Measurements from ENCODE around the gene ERC1. TPM values are rescaled to one million over a fixed set of nuclear protein-coding genes. Genes with fewer than 3 reads are reported as not detected.
A peak's percentile ranks its signal among the peaks of the same experiment; 100 is the strongest.

The ERC1 gene
- total RNA-seq, 1 experiment from 2014 or later = 12.3 TPM

DNA sequence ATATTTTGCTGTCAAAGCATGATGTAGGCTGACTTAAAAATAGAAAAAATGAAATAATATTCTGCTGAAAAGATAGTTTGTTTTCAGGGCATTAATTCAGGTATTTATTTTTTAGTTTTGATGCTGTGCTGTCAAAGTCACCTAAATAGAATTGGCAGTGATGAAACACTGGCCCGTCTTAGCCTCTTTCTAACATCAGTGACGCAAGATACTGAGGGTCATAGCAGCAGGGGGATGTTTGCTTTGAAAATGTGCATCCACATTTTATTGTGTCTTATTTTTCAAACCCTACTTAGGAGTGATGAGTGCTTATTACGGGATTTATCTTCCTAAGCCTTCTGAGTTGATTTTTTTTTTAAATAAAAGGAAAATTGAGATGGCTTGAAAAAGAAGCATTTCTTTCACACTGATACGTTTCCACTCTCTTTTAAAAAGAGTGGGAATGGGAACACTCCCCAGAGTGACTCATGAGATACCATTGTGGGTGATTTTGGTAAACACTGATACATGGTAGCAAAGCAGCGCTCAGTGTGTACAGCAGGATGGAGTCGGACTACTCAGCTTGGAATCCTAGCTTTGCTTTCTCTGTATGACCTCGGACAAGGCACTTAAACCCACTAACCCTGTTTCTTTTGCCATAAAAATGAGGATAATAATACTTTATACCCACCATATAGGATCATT is 290.8 kb downstream of the ERC1 start:
- Histone ChIP-seq H3K4me3 (ENCODE audit: low read length) (no peak overlapping the region), H3K4me2 (ENCODE audit: low read length) (peak overlapping the region; percentile 41), H4K20me1 (ENCODE audit: low read length) (no peaks in the 10 kb centered on the region), H3K27ac (ENCODE audit: low read length) (no peak overlapping the region), H3K36me3 (ENCODE audit: low read depth, low read length) (no peaks in the 10 kb centered on the region), H3K9me3 (ENCODE audit: low read length) (no peaks in the 10 kb centered on the region), H3F3A (ENCODE audit: low read length, unreplicated experiment) (no peaks in the 10 kb centered on the region), H3K9me2 (replicated peaks; ENCODE audit: low read length) (no peaks in the 10 kb centered on the region), H3K9ac (ENCODE audit: low read length) (no peak overlapping the region), H2AFZ (ENCODE audit: low read length) (no peak overlapping the region), H3K79me2 (ENCODE audit: low read length) (no peaks in the 10 kb centered on the region), H3K4me1 (ENCODE audit: insufficient read depth, low read length) (peaks cover 10% of the 10 kb centered on the region), H3K27me3 (ENCODE audit: low read length) (no peaks in the 10 kb centered on the region)
- BruUV-seq (replicated peaks) = no TSS peak
- POLR2A ChIA-PET (ENCODE audit: unreplicated experiment) = no interaction called here
- CTCF ChIA-PET = no interaction called here
- peak; percentile 64 for DNase-seq
- intact Hi-C loops (cut with micrococcal nuclease) = loop anchor here (5.0 kb wide), 1 partner anchor 300 kb away; no protein-coding TSS in a partner anchor
- TF ChIP-seq EZH2phosphoT487 (IDR thresholded peaks at IDR 0.05; ENCODE audit: borderline replicate concordance, low read length) (no peak), EZH2 (IDR thresholded peaks at IDR 0.05; ENCODE audit: low read length, unreplicated experiment) (no peak)
- TF ChIP-seq, protein P1, sequence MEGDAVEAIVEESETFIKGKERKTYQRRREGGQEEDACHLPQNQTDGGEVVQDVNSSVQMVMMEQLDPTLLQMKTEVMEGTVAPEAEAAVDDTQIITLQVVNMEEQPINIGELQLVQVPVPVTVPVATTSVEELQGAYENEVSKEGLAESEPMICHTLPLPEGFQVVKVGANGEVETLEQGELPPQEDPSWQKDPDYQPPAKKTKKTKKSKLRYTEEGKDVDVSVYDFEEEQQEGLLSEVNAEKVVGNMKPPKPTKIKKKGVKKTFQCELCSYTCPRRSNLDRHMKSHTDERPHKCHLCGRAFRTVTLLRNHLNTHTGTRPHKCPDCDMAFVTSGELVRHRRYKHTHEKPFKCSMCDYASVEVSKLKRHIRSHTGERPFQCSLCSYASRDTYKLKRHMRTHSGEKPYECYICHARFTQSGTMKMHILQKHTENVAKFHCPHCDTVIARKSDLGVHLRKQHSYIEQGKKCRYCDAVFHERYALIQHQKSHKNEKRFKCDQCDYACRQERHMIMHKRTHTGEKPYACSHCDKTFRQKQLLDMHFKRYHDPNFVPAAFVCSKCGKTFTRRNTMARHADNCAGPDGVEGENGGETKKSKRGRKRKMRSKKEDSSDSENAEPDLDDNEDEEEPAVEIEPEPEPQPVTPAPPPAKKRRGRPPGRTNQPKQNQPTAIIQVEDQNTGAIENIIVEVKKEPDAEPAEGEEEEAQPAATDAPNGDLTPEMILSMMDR (conservative IDR thresholded peaks at IDR 0.05; ENCODE audit: low read depth, low read length) = no peak
- ATAC-seq = peak; percentile 86

DNA sequence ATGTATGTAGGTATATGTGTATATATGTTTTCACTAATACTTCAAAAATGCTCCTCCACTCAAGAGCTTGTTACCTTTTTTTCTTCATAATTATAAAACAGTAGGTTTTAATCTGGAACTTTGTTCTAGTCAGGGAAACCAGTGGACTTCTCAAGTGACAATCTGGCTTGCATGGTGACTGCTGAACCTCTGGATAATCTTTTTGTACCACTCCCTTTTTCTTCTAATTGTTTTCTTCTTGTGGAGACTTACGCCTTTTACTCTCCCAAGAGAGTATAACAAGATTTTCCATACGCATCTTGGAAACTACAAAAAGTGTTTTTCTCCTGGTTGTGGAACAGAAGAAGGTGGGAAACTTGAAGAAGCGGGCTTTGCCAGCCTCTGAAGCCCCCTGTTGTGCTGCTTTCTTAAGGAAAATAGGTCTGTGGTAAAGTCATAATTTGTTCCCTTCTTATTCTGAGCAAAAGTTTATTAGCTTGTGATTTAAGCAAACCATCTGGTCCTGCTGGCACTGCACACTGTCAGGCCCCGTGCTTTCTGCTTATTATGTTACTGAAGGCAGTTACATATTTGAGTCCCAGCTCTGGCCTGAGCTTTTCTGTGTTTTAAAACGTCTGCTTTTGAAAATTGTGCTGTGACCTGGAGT is 291.8 kb downstream of the ERC1 start:
- ATAC-seq (no peak), DNase-seq (no peak)
- no peak overlapping the region for H3K4me2 ChIP-seq (ENCODE audit: low read length)
- no peaks in the 10 kb centered on the region for H3F3A ChIP-seq (ENCODE audit: low read length, unreplicated experiment)
- H3K9me3 ChIP-seq (ENCODE audit: low read length) = no peaks in the 10 kb centered on the region
- TF ChIP-seq, protein P1 (conservative IDR thresholded peaks at IDR 0.05; ENCODE audit: low read depth, low read length) = no peak
- no peak for TF ChIP-seq EZH2phosphoT487 (IDR thresholded peaks at IDR 0.05; ENCODE audit: borderline replicate concordance, low read length)
- no peak for TF ChIP-seq EZH2 (IDR thresholded peaks at IDR 0.05; ENCODE audit: low read length, unreplicated experiment)
- H3K36me3 ChIP-seq (ENCODE audit: low read depth, low read length) = no peaks in the 10 kb centered on the region
- no peaks in the 10 kb centered on the region for H3K27me3 ChIP-seq (ENCODE audit: low read length)
- no peaks in the 10 kb centered on the region for H4K20me1 ChIP-seq (ENCODE audit: low read length)
- H3K79me2 ChIP-seq (ENCODE audit: low read length) = no peaks in the 10 kb centered on the region
- ChIA-PET CTCF (no interaction called here), POLR2A (ENCODE audit: unreplicated experiment) (no interaction called here)
- H3K9ac ChIP-seq (ENCODE audit: low read length) = no peak overlapping the region
- H3K4me1 ChIP-seq (ENCODE audit: insufficient read depth, low read length) = peaks cover 10% of the 10 kb centered on the region
- intact Hi-C loops (cut with micrococcal nuclease) = loop anchor here (5.0 kb wide), 1 partner anchor 300 kb away; no protein-coding TSS in a partner anchor
- H3K9me2 ChIP-seq (replicated peaks; ENCODE audit: low read length) = no peaks in the 10 kb centered on the region
- no TSS peak for BruUV-seq (replicated peaks)
- H3K27ac ChIP-seq (ENCODE audit: low read length) = no peak overlapping the region
- no peak overlapping the region for H3K4me3 ChIP-seq (ENCODE audit: low read length)
- no peak overlapping the region for H2AFZ ChIP-seq (ENCODE audit: low read length)

DNA sequence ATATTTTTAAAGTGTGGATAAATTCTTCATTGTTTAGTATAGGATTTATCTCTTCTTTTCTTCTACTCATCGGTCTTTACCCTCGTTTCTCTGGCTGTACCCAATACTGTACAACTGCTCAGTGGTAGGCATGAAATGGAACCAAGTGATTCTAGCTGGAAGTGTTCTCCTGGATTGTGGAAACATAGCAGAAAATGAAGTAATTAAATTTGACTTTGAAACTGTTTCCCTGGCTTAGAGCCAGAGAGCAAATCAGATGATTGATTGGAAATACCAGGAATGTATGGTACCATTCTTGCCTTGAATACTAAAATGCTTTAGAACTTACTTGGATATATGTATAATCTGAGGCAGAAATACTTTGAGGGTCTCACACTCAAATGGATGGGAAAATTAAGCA is 292.3 kb downstream of the ERC1 start:
- ChIA-PET CTCF (no interaction called here), POLR2A (ENCODE audit: unreplicated experiment) (no interaction called here)
- H3K4me1 ChIP-seq (ENCODE audit: insufficient read depth, low read length) = peaks cover 10% of the 10 kb centered on the region
- intact Hi-C loops (cut with micrococcal nuclease) = loop anchor here (5.0 kb wide), 1 partner anchor 299 kb away; no protein-coding TSS in a partner anchor
- H3F3A ChIP-seq (ENCODE audit: low read length, unreplicated experiment) = no peaks in the 10 kb centered on the region
- no peaks in the 10 kb centered on the region for H3K9me3 ChIP-seq (ENCODE audit: low read length)
- H3K4me3 ChIP-seq (ENCODE audit: low read length) = no peak overlapping the region
- H3K36me3 ChIP-seq (ENCODE audit: low read depth, low read length) = no peaks in the 10 kb centered on the region
- no peak overlapping the region for H3K4me2 ChIP-seq (ENCODE audit: low read length)
- no peak for ATAC-seq
- no peaks in the 10 kb centered on the region for H3K9me2 ChIP-seq (replicated peaks; ENCODE audit: low read length)
- BruUV-seq (replicated peaks) = no TSS peak
- TF ChIP-seq, protein P1 (conservative IDR thresholded peaks at IDR 0.05; ENCODE audit: low read depth, low read length) = no peak
- no peak for TF ChIP-seq EZH2 (IDR thresholded peaks at IDR 0.05; ENCODE audit: low read length, unreplicated experiment)
- TF ChIP-seq EZH2phosphoT487 (IDR thresholded peaks at IDR 0.05; ENCODE audit: borderline replicate concordance, low read length) = no peak
- H2AFZ ChIP-seq (ENCODE audit: low read length) = no peak overlapping the region
- H3K9ac ChIP-seq (ENCODE audit: low read length) = no peak overlapping the region
- H3K27me3 ChIP-seq (ENCODE audit: low read length) = no peaks in the 10 kb centered on the region
- no peaks in the 10 kb centered on the region for H3K79me2 ChIP-seq (ENCODE audit: low read length)
- no peaks in the 10 kb centered on the region for H4K20me1 ChIP-seq (ENCODE audit: low read length)
- no peak overlapping the region for H3K27ac ChIP-seq (ENCODE audit: low read length)
- DNase-seq = no peak
